ENCODE data around the gene BACE2. TPM values are rescaled to one million over a fixed set of nuclear protein-coding genes. Genes with fewer than 3 reads are reported as not detected.

Gene BACE2
- total and polyA plus RNA-seq, 2 of the 13 experiments (the other 11 are each of a cell fraction or from before 2014, with no cell fraction given), result 0.07 to 0.11 TPM

- Histone ChIP-seq H4K20me1 (ENCODE audit: insufficient read depth, low read length) (no peaks in the 10 kb centered on the region), H3K9ac (ENCODE audit: insufficient read depth, low read depth, low read length) (no peak overlapping the region), H3K4me1 (ENCODE audit: insufficient read depth, low read length) (no peaks in the 10 kb centered on the region), H3K27ac (ENCODE audit: extremely low read length, insufficient read depth, low read length) (no peak overlapping the region), H3K4me3 (replicated peaks in 1 of 3; ENCODE audit: insufficient read depth in 1 of 3, low read depth in 2 of 3, low read length in 3 of 3) (no peak overlapping the region), H3K9me3 (ENCODE audit: low read length) (no peaks in the 10 kb centered on the region), H3K79me2 (ENCODE audit: insufficient read depth, low read length) (no peaks in the 10 kb centered on the region), H3K27me3 (ENCODE audit: control insufficient read depth in 1 of 2, insufficient read depth in 2 of 2, low read length in 2 of 2) (peaks cover 0 to 48% of the 10 kb centered on the region in 2 experiments; a peak in 3 of 5 replicates), H3K4me2 (ENCODE audit: low read depth, low read length) (no peak overlapping the region), H3K36me3 (replicated peaks in 1 of 2; ENCODE audit: control insufficient read depth in 1 of 2, insufficient read depth in 2 of 2, low read length in 2 of 2) (no peaks in the 10 kb centered on the region), H2AFZ (ENCODE audit: low read length) (no peak overlapping the region)
- ATAC-seq (no peak), DNase-seq (ENCODE audit: low spot score) (no peak), FAIRE-seq (no peak)
- POLR2A ChIA-PET, result no interaction called here
- no TSS peak for BruUV-seq (replicated peaks)
- CTCF ChIA-PET (ENCODE audit: low intra/inter-chr PET ratio, low total read pairs), result no interaction called here
- TF ChIP-seq AGO1 (IDR thresholded peaks at IDR 0.05; ENCODE audit: low read depth, low read length, poor library complexity, severe bottlenecking) (no peak), HDAC6 (IDR thresholded peaks at IDR 0.05; ENCODE audit: low read depth, low read length) (no peak), ZNF564 (CRISPR knock-in tag; IDR thresholded peaks at IDR 0.05) (no peak), RARA (CRISPR knock-in tag; IDR thresholded peaks at IDR 0.05) (no peak), MYNN (CRISPR knock-in tag; IDR thresholded peaks at IDR 0.05; ENCODE audit: low read depth) (no peak), GZF1 (CRISPR knock-in tag; IDR thresholded peaks at IDR 0.05) (no peak), PATZ1 (CRISPR knock-in tag; IDR thresholded peaks at IDR 0.05) (no peak), ZIK1 (CRISPR knock-in tag; IDR thresholded peaks at IDR 0.05; ENCODE audit: borderline replicate concordance, low read depth) (no peak), STAG1 (CRISPR knock-in tag; IDR thresholded peaks at IDR 0.05) (no peak), NCOR1 (IDR thresholded peaks at IDR 0.05; ENCODE audit: borderline replicate concordance, low read length) (no peak), ZNF709 (CRISPR knock-in tag; IDR thresholded peaks at IDR 0.05) (no peak), ZNF543 (CRISPR knock-in tag; IDR thresholded peaks at IDR 0.05) (no peak), REPIN1 (CRISPR knock-in tag; IDR thresholded peaks at IDR 0.05; ENCODE audit: borderline replicate concordance, low read depth) (no peak), RFX3 (CRISPR knock-in tag; IDR thresholded peaks at IDR 0.05) (no peak), ATAD3A (CRISPR knock-in tag; IDR thresholded peaks at IDR 0.05) (no peak)
- TF ChIP-seq, protein P1, sequence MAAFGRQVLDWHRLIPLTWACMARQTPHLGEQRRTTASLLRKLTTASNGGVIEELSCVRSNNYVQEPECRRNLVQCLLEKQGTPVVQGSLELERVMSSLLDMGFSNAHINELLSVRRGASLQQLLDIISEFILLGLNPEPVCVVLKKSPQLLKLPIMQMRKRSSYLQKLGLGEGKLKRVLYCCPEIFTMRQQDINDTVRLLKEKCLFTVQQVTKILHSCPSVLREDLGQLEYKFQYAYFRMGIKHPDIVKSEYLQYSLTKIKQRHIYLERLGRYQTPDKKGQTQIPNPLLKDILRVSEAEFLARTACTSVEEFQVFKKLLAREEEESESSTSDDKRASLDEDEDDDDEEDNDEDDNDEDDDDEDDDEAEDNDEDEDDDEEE (CRISPR knock-in tag; IDR thresholded peaks at IDR 0.05), result no peak
- TF ChIP-seq, protein P2, sequence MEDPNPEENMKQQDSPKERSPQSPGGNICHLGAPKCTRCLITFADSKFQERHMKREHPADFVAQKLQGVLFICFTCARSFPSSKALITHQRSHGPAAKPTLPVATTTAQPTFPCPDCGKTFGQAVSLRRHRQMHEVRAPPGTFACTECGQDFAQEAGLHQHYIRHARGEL (CRISPR knock-in tag; IDR thresholded peaks at IDR 0.05), result no peak
- intact Hi-C loops (cut with micrococcal nuclease; ENCODE audit: unreplicated experiment) (no loop called here), in situ Hi-C loops (cut with HindIII; ENCODE audit: extremely low pct_ligation_motif_present, low pct_unique_long_range_greater_than_20kb) (no loop called here)
- WGBS (ENCODE audit: low lambda C conversion rate), result 43% methylated on average over 12 of the region's 12 CpGs
Measured at GRCh38 chr21:41277196-41277595, 109.2 kb downstream of the BACE2 start.
